Measurements from ENCODE around the gene PAIP1.
"Not testable (repeated sequence)": the region's sequence is repeated elsewhere in the genome, so short reads cannot be mapped to it uniquely, and the experiment has no call there.

Gene PAIP1

DNA sequence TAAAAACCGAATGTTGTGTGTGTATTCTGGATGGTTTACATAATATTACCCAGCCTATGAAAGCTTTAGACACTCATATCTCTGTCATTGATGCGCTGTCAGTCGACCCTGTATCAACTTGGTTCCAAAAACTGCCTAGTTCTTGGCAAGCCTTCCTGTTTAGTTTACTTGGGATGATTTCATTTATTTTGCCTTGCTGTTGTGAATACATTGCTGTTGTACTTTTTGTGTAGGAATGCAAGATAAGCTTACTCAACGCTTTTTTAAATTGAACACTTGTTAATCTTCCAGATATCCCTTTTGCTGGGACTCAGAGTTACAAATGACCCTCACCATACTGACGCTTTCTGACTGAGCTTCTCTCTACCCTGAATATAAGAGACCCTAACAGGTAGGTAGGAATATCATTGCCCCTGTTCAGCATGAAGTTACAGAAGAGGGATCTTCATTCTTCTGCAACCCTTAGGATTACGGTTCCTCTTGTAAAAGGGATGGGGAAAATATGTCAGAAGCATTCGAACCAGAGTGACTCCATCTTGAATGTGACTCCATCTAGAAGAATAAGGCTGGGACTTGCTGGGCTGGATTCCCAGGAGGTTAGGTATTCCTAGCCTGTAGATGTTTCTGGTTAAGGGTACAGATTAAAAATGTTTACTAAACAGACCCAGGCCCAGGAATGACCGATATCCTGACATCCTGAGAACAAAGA, 13.7 kb upstream of the PAIP1 start:
- DNase-seq: no peak

- no peak for DNase-seq
Measured at GRCh38 chr5:43569236-43569746, 12.4 kb upstream of the PAIP1 start.

- no peak for DNase-seq
Measured at GRCh38 chr5:43567967-43568366, 11.1 kb upstream of the PAIP1 start.

DNA sequence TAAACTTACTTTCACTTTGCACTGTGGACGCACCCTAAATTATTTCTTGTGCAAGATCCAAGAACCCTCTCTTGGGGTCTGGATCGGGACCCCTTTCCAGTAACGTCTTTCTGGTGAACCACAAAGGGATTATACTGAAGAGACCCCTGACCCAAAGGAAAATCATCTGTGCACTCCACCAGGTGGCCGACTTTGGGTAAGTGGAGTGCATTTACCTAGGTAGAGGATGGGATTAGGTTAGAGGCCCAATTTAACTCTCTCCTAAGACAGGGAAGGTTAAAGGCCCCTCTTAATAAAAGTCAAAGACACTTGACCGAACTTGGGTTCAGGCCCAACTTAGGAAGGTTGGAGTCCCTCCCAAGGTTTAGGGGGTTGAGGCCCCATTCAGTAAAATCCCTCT, 8.2 kb upstream of the PAIP1 start:
- DNase-seq: no peak

- DNase-seq: peak; percentile 7
Measured at GRCh38 chr5:43564289-43564850, 7.5 kb upstream of the PAIP1 start.

DNA sequence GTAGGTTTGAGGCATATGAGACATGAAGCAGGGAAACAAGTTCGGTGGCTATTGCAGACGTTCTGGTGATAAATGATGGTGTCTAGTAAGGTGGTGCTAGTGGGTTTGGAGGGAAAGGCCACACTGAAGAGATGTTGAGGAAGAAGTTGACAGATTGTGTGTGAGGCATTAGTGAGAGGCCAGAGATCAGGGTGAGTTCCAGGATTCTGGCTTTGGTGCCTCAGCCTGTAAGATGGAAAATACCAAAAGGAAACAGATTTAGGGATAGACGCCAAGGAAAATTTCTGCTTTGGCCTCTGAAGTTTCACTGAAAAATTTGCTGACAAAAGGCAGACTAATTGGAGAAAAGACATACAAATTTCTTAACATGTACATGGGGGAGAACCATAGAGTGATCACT, 6.4 kb upstream of the PAIP1 start:
- DNase-seq: no peak

DNA sequence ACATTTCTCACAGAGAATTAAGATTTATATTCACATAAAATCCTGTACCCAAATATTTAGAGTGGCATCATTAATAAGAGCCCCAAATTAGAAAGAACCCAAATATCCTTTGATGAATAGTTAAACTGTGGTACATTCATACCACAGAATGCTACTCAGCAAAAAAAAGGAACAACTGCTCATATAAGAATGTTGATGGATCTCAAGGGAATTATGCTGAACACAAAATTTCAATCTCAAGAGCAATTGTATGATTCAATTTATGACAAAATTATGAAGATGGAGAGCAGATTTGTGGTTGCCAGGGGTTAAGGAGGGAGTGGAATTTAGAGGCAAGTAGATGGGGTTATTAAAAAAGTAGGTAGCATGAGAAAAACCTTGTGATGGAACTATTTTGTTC, 4.5 kb upstream of the PAIP1 start:
- no peak for DNase-seq

GRCh38 chr5:43560128-43560527, 3.3 kb upstream of the PAIP1 start:
- no peak for DNase-seq

DNA sequence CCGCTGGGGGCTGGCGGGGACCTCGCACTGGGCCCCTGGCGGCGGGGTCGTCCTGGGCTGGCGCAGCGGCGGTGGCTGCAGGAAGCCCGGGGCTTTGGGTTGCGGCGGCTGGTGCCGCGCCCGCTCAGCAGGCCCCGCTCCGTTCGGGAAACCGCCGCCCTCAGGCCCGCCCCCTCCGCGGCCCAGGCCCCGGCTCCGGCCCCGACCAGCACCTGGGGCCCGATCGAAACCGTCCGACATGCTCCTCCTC, 345 bp downstream of the PAIP1 start:
- not testable (repeated sequence) for DNase-seq

DNA sequence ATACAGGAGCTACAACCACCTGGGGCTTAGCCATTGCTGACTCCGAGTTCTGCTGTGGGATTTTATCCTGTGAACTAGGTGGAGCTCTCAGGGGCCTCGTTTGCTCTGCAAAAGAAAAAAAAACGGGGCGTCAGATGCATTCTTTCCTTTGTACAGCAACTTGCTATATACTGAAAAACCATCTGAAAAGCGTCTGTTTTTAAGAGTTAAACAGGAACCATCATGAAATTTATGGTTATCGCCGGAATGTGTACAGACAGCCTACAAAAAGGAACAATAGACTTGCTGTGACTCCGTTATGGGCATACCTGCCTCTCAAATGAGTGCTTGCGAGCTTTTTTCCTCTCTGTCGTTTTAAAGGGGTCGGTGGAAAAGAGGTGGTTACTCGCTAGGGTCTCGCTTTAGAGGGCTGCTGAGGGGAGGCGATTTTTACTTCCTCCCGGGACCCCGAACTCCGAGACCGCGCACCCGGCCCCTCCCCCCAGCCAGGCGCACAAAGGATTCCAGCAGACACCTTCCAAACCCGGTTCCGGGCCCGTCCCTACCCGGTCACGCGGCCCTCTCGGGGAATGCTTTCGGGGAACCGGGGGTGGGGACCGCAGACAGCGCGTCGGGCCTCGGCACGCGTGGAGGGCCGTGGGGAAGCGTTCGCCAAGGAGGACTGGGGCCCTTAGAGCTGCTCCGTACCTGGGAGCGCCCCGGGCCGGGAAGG, 826 bp downstream of the PAIP1 start:
- peak; percentile 58 for DNase-seq

DNA sequence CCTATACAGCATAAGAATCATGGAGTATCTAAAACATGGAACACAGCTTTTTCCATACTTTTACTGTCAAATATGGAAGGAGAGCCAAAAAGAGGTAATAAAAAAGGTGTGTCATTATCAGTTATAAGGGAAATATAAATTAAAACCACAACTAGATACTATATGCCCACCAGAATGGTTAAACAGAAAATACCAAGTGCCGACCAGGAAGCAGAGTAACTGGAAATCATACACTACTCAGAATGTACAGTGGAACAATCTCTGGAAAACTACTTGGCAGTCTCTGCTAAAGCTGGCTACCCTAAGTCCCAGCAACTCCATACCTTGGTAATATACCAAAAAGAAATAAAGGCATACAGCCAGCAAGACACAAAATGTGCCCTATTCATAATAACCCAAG, 2.4 kb downstream of the PAIP1 start:
- no peak for DNase-seq

DNA sequence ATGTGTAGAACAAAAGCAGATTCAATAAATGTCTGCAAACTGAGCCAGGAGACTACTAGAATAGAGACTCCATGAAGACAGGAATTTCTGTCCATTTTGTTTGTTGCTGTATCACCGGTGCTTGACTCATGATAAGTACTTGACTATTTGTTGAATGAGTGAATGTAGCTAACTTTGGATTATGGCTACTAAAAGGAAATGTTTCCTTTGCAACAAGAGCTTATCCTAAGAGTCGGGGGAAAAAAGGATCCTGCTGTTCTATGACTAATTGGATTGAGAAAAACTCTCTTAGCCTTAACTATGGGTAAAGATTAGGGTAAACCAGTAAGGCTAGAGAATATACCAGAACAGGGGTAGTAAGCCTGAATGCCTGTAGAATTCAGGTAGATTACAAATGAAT, 3.5 kb downstream of the PAIP1 start:
- no peak for DNase-seq

DNA sequence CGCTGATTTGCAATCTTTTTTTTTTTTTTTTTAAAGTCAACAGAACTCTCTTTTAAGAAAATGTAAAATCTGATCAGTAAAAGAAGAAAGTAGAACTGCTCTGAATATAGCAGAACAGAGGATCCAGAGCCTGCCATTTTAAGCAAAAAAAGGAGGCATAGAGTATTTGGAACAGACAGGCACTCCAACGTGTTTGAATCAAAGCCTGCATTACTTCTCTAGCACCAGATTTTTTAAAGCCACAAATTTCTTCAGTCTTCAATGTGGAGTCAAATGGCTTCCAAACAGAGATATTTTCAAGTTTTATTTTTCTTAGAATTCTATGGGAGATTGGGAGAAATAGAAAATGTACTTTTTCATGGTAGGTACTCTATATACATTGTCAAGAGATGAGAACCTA, 5.1 kb downstream of the PAIP1 start:
- no peak for DNase-seq

- not testable (repeated sequence) for DNase-seq
Measured at GRCh38 chr5:43549272-43549671, 7.6 kb downstream of the PAIP1 start.

DNA sequence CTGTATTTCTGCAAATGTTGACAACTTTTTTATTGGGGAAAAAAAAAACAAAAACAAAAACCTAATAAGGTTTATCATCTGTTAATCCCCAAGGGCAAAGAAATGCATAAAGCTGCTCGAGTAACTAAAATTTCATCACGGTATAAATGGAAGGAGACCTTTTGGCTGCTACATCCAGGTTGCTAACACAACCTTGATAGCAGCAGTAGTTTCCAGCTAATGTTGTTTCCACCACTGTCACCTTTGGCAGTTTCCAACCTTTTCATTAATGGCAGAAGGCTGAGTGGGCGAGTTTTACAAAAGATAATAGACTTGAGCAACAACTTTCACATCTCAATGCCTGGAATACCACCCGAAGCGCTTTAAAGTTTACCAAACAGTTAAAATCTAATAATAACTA, 8.5 kb downstream of the PAIP1 start:
- no peak for DNase-seq

GRCh38 chr5:43547532-43547931, 9.3 kb downstream of the PAIP1 start:
- DNase-seq: no peak

DNA sequence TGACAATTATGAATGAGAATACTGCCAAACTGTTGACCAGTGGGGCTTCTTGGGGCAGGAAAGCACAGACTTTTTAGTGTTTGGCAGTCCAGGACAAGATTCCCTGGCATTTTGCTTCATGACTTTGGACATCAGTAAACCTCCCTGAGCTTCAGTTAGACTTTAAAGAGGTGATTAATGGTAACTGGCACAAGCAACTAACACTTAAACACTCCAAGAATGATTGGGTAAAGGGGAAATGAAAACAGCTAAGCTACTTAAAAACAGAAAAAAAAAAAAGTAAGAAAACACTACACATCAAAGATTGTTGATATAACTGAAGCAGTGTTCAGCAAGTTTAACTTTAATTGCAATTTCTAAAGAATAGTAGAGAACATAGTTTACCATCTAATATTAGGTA, 13.4 kb downstream of the PAIP1 start:
- no peak for DNase-seq

- no peak for DNase-seq
Measured at GRCh38 chr5:43540746-43541145, 16.1 kb downstream of the PAIP1 start.

- DNase-seq: no peak
Measured at GRCh38 chr5:43536972-43537371, 19.9 kb downstream of the PAIP1 start.

DNA sequence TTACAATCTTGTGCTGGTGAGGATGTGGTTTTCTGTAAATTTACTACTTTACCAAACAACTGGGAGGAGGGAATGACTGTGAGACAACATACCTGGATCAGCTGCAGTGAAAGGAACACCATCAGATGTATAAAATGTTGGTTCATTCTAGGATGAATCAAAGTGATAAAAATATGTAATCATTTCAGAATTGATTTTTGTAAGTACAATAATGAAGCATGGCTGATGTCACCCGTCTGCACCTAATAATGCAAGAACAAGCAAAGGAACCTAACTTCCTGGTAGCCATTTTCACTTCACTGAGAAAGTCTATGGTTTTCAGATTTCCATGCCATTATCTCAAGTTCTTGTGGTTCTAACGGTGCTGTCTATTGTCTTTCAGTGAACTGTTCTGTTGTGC, 23.2 kb downstream of the PAIP1 start:
- DNase-seq: no peak

DNA sequence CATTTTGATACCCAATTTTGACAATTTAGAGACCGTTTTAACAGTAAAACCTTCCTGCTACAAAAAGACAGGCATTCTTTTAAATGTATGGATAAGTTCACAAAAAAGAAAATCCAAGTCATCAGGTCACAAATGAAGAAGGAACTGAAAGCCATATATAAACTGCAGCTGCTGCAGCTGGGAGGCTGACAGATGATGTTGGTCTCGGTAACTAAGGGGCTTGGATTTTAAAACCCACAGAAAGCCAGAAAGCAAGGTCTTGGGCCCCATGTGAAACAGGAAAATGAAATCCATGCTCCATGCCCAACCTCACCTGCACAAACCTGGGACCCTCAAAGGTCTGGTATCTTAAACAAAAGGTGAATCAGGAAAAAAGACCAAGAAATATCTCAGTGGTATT, 26.2 kb downstream of the PAIP1 start:
- DNase-seq: no peak

DNA sequence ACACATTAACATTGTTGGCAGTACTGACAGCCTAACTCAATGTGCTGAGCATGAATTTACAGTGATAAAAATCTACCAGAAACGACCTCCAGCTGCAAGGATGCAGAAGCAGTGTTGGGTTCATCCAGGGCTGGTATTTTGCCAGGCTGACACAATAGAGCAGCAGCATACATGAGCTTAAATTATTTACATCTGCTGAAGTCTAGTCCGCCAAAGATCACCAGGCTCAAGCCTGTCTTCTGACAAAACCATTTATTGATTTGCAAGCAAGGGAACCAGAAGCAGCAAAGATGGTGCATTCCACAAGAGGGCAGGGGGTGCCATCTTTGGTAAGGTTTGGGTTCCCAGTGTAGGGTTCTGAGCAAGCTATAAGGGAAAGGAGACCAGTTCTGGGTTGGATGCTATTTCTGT, 33.2 kb downstream of the PAIP1 start:
- no peak for DNase-seq

DNA sequence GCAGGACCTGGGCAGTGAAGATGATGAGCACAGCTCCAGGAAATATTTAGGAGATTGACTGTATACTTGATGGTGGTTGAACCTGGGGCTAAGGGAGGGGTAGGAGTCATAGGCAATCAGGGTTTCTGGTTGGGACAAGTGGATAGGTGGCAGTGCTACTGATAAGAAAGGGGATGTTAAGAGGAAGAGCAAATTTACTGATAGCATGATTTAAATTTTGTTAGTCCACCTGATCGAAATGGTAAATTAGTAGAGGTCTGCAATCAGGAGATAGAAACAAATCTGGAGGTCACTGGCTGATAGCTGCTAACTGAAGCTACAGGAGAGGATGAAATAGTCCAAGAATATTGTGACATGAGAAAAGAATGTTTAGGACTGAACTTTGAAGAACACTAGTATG, 36.3 kb downstream of the PAIP1 start:
- DNase-seq: no peak

GRCh38 chr5:43515678-43516048, 41.2 kb downstream of the PAIP1 start:
- DNase-seq: no peak

Measured in activated naive CD4-positive, alpha-beta T cell treated with Interleukin-2 at 50 U/mL for 16 hours (primary cell).